Testis (tissue), 3 donors: ENCODE results near the gene TNFRSF8. TPM values are rescaled to one million over a fixed set of nuclear protein-coding genes. Genes with fewer than 3 reads are reported as not detected.
A peak's percentile ranks its signal among the peaks of the same experiment; 100 is the strongest.

ENCODE experiments used
- DNase-seq: peaks from one replicate; pipeline ENCODE4 v3.0.0-alpha.2; 2019
- H3K27ac ChIP-seq, 2 donors: fragments of 200-600 bp; sonication (generic); one replicate each; pipeline ENCODE4 v1.5.1; 2019
- H3K27me3 ChIP-seq: fragments of 200-600 bp; sonication (generic); one replicate; pipeline ENCODE4 v1.5.1; 2019
- H3K36me3 ChIP-seq: fragments of 200-600 bp; sonication (generic); one replicate; pipeline ENCODE4 v1.5.1; 2017; ENCODE audit warnings: low read depth; ENCODE audit errors: missing control alignments
- H3K4me1 ChIP-seq: fragments of 200-600 bp; sonication (generic); one replicate; pipeline ENCODE4 v1.5.1; 2019
- H3K4me3 ChIP-seq, 2 donors: fragments of 200-600 bp; sonication (generic); one replicate each; pipeline ENCODE4 v1.5.1; 2017 to 2019
- H3K9me3 ChIP-seq: fragments of 200-600 bp; sonication (generic); one replicate; pipeline ENCODE4 v1.5.1; 2017
- CTCF ChIP-seq, 3 experiments: fragments of 450-650 bp in 2 of 3; fragments of 200-600 bp in 1 of 3; sonication (generic) in 1 of 3; IDR thresholded peaks; one replicate each; pipeline ENCODE4 v1.5.1; 2016 to 2019; ENCODE audit warnings: antibody characterized with exemption in 3 of 3, mild to moderate bottlenecking in 2 of 3, moderate library complexity in 1 of 3
- POLR2A ChIP-seq: fragments of 450-650 bp; IDR thresholded peaks from one replicate; pipeline ENCODE4 v1.6.1; 2017; ENCODE audit warnings: antibody characterized with exemption, mild to moderate bottlenecking, moderate library complexity
- WGBS, 2 donors: methylation state at CpG; one replicate each; pipeline ENCODE4 v1.1.5; 2018; 5-methylcytosine and 5-hydroxymethylcytosine counted together
- intact Hi-C: fragments of 100-400 bp; cut with DNase I; formaldehyde crosslinking; loops from one replicate; pipeline ENCODE4 v1.15.1; 2023; ENCODE audit warnings: low total_unique reads
- polyA plus RNA-seq: library from polyadenylated mRNA; stranded (reverse); fragments of 350-450 nt; fragmentation: Illumina TruSeq; extraction: RNeasy Lipid Tissue Mini Kit (QIAGEN cat#74804); gene quantifications from one replicate; pipeline ENCODE4 v1.2.3, GENCODE V29; 2014; ENCODE audit warnings: low read depth, low replicate concordance; ENCODE audit not compliant: insufficient read depth
- total RNA-seq, 2 donors: library from RNA; depleted of rRNA; stranded (reverse); fragments of >200 nt; gene quantifications; one replicate each; pipeline ENCODE4 v1.2.3, GENCODE V29; 2016

The TNFRSF8 gene
- total and polyA plus RNA-seq, 3 donors from 2014 or later: 5.0 to 6.9 (median 5.4) TPM

GRCh38 chr1:12180315-12180714, 117.2 kb downstream of the TNFRSF8 start:
- DNase-seq: peak; percentile 50
- intact Hi-C loops: no loop called here
- Histone ChIP-seq H3K36me3 (no peaks in the 10 kb centered on the region), H3K4me1 (peaks cover 12% of the 10 kb centered on the region), H3K27ac (peak overlapping the region in 1 of 2 donors; percentile 41), H3K27me3 (no peaks in the 10 kb centered on the region), H3K4me3 (no peak overlapping the region), H3K9me3 (no peaks in the 10 kb centered on the region)
- WGBS, 2 donors: 75 to 76% methylated on average over 10 of the region's 10 CpGs
- TF ChIP-seq CTCF (IDR thresholded peaks at IDR 0.05) (no peak), POLR2A (no peak)

GRCh38 chr1:12180903-12181302, 117.8 kb downstream of the TNFRSF8 start:
- Histone ChIP-seq H3K4me1 (peaks cover 13% of the 10 kb centered on the region), H3K27ac (peak overlapping the region in 1 of 2 donors; percentile 41), H3K4me3 (no peak overlapping the region), H3K9me3 (no peaks in the 10 kb centered on the region), H3K27me3 (no peaks in the 10 kb centered on the region), H3K36me3 (no peaks in the 10 kb centered on the region)
- DNase-seq: no peak
- 87 to 96% methylated on average over 4 to 5 of the region's 7 CpGs for WGBS, 2 donors
- TF ChIP-seq CTCF (IDR thresholded peaks at IDR 0.05): no peak
- no peak for TF ChIP-seq POLR2A
- intact Hi-C loops: no loop called here

- 83 to 93% methylated on average over 5 to 7 of the region's 7 CpGs for WGBS, 2 donors
- H3K36me3 ChIP-seq: no peaks in the 10 kb centered on the region
- H3K9me3 ChIP-seq: no peaks in the 10 kb centered on the region
- no peak overlapping the region for H3K27ac ChIP-seq
- no peaks in the 10 kb centered on the region for H3K27me3 ChIP-seq
- TF ChIP-seq CTCF (IDR thresholded peaks at IDR 0.05): no peak
- H3K4me3 ChIP-seq: no peak overlapping the region
- peaks cover 13% of the 10 kb centered on the region for H3K4me1 ChIP-seq
- intact Hi-C loops: no loop called here
- DNase-seq: no peak
Measured at GRCh38 chr1:12181568-12181967, 118.5 kb downstream of the TNFRSF8 start.

- no peak overlapping the region for H3K4me3 ChIP-seq
- no peak for TF ChIP-seq CTCF (IDR thresholded peaks at IDR 0.05)
- TF ChIP-seq POLR2A: no peak
- intact Hi-C loops: no loop called here
- H3K4me1 ChIP-seq: peaks cover 13% of the 10 kb centered on the region
- no peak for DNase-seq
- no peak overlapping the region for H3K27ac ChIP-seq
- H3K9me3 ChIP-seq: no peaks in the 10 kb centered on the region
- H3K36me3 ChIP-seq: no peaks in the 10 kb centered on the region
- H3K27me3 ChIP-seq: no peaks in the 10 kb centered on the region
- 68 to 84% methylated on average over 4 of the region's 4 CpGs for WGBS, 2 donors
Measured at GRCh38 chr1:12182410-12182984, 119.4 kb downstream of the TNFRSF8 start.

GRCh38 chr1:12183095-12183794, 120.1 kb downstream of the TNFRSF8 start:
- H3K9me3 ChIP-seq: no peaks in the 10 kb centered on the region
- DNase-seq: no peak
- no peak for TF ChIP-seq POLR2A
- no peak for TF ChIP-seq CTCF (IDR thresholded peaks at IDR 0.05)
- 78 to 91% methylated on average over 7 of the region's 7 CpGs for WGBS, 2 donors
- no peaks in the 10 kb centered on the region for H3K27me3 ChIP-seq
- peak overlapping the region in 1 of 2 donors; percentile 70 for H3K27ac ChIP-seq
- peaks cover 13% of the 10 kb centered on the region for H3K4me1 ChIP-seq
- intact Hi-C loops: no loop called here
- H3K36me3 ChIP-seq: no peaks in the 10 kb centered on the region
- H3K4me3 ChIP-seq: no peak overlapping the region
